Activated CD8-positive, alpha-beta memory T cell treated with anti-CD3 and anti-CD28 coated beads for 24 hours (primary cell): ENCODE measurements around the gene HYCC1.
"Not testable (repeated sequence)": the region's sequence is repeated elsewhere in the genome, so short reads cannot be mapped to it uniquely, and the experiment has no call there.

Experiments used
- DNase-seq: peaks from one replicate; pipeline ENCODE4 v3.0.0-alpha.2; 2020

Gene HYCC1

GRCh38 chr7:22983257-22983855 is 30.6 kb downstream of the HYCC1 start:
- DNase-seq, result no peak

GRCh38 chr7:22980422-22980821 is 33.5 kb downstream of the HYCC1 start:
- DNase-seq, result no peak

GRCh38 chr7:22979861-22980260 is 34.1 kb downstream of the HYCC1 start:
- no peak for DNase-seq

- no peak for DNase-seq
Measured at GRCh38 chr7:22979251-22979650, 34.7 kb downstream of the HYCC1 start.

GRCh38 chr7:22974636-22975035 is 39.3 kb downstream of the HYCC1 start:
- DNase-seq, result not testable (repeated sequence)

- DNase-seq, result no peak
Measured at GRCh38 chr7:22972207-22972606, 41.7 kb downstream of the HYCC1 start.

- no peak for DNase-seq
Measured at GRCh38 chr7:22969010-22969431, 44.9 kb downstream of the HYCC1 start.
